Breast epithelium (tissue), 3 donors: ENCODE data around the gene RREB1.

Experiments used
- POLR2A ChIP-seq: fragments of 450-650 bp; IDR thresholded peaks from one replicate; pipeline ENCODE4 v1.6.1; 2016; ENCODE audit warnings: antibody characterized with exemption, mild to moderate bottlenecking, moderate library complexity
- POLR2AphosphoS5 ChIP-seq, 3 donors: sonication (generic); formaldehyde crosslinking; IDR thresholded peaks; one replicate each; pipeline ENCODE4 v1.6.1; 2017; ENCODE audit warnings: antibody characterized with exemption in 3 of 3
- TF ChIP-seq, protein P1 (sequence below), 3 donors: fragments of 450-650 bp; IDR thresholded peaks; one replicate each; pipeline ENCODE4 v1.5.1; 2016 to 2017; ENCODE audit warnings: antibody characterized with exemption in 3 of 3, mild to moderate bottlenecking in 3 of 3, moderate library complexity in 3 of 3

DNA sequence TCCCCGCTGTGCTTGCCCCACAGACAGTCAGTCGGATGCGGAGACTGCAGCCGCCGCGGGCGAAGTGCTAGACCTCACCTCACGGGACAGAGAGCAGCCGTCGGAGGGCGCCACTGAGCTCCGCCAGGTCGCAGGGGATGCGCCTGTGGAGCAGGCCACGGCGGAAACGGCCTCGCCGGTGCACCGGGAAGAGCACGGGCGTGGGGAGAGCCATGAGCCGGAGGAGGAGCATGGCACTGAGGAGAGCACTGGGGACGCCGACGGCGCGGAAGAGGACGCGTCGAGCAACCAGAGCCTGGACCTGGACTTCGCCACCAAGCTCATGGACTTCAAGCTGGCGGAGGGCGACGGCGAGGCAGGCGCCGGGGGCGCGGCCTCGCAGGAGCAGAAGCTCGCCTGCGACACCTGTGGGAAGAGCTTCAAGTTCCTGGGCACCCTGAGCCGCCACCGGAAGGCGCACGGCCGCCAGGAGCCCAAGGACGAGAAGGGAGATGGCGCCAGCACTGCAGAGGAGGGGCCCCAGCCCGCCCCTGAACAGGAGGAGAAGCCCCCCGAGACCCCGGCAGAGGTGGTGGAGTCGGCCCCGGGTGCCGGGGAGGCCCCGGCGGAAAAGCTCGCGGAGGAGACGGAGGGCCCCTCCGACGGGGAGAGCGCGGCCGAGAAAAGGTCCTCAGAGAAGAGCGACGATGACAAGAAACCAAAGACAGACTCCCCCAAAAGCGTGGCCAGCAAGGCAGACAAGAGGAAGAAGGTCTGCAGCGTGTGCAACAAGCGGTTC lies 138.8 kb downstream of the RREB1 start:
- TF ChIP-seq, protein P1, sequence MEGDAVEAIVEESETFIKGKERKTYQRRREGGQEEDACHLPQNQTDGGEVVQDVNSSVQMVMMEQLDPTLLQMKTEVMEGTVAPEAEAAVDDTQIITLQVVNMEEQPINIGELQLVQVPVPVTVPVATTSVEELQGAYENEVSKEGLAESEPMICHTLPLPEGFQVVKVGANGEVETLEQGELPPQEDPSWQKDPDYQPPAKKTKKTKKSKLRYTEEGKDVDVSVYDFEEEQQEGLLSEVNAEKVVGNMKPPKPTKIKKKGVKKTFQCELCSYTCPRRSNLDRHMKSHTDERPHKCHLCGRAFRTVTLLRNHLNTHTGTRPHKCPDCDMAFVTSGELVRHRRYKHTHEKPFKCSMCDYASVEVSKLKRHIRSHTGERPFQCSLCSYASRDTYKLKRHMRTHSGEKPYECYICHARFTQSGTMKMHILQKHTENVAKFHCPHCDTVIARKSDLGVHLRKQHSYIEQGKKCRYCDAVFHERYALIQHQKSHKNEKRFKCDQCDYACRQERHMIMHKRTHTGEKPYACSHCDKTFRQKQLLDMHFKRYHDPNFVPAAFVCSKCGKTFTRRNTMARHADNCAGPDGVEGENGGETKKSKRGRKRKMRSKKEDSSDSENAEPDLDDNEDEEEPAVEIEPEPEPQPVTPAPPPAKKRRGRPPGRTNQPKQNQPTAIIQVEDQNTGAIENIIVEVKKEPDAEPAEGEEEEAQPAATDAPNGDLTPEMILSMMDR (IDR thresholded peaks at IDR 0.05): no peak
- TF ChIP-seq POLR2A: no peak
- TF ChIP-seq POLR2AphosphoS5 (IDR thresholded peaks at IDR 0.05): no peak
